RCC 7860 (cell line): ENCODE results near the gene KCNMA1.

Source experiments
- DNase-seq: peaks from one replicate; pipeline ENCODE4 v3.0.0-alpha.2; 2015; ENCODE audit warnings: low spot score
- FAIRE-seq: peaks from 2 replicates; lab custom pipeline; 2012; peaks lifted over from hg19 to GRCh38; lab: Jason Lieb, UNC

KCNMA1 gene

GRCh38 chr10:77293773-77294172 is 343.8 kb downstream of the KCNMA1 start:
- FAIRE-seq = no peak
- no peak for DNase-seq

- FAIRE-seq (no peak), DNase-seq (no peak)
Measured at GRCh38 chr10:77293347-77293746, 344.3 kb downstream of the KCNMA1 start.

- DNase-seq (peak; percentile 71), FAIRE-seq (no peak)
Measured at GRCh38 chr10:77291596-77292505, 345.8 kb downstream of the KCNMA1 start.

- DNase-seq = peak; percentile 99
- peak; percentile 99 for FAIRE-seq
Measured at GRCh38 chr10:77290528-77291155, 347.0 kb downstream of the KCNMA1 start.

- no peak for DNase-seq
- no peak for FAIRE-seq
Measured at GRCh38 chr10:77289790-77290189, 347.8 kb downstream of the KCNMA1 start.

- FAIRE-seq = no peak
Measured at GRCh38 chr10:77289027-77289501, 348.5 kb downstream of the KCNMA1 start.

GRCh38 chr10:77287647-77288120 is 349.9 kb downstream of the KCNMA1 start:
- DNase-seq = peak; percentile 10
- no peak for FAIRE-seq

More at GRCh38 chr10:77289027-77289501, 348.5 kb downstream of the KCNMA1 start:
- peak; percentile 40 for DNase-seq

- peak; percentile 36 for FAIRE-seq
Measured at GRCh38 chr10:77286531-77287508, 350.8 kb downstream of the KCNMA1 start.

GRCh38 chr10:77285529-77286182 is 352.0 kb downstream of the KCNMA1 start:
- FAIRE-seq (no peak), DNase-seq (no peak)

More at GRCh38 chr10:77286531-77287508, 350.8 kb downstream of the KCNMA1 start:
- DNase-seq = no peak

GRCh38 chr10:77284797-77285196 is 352.8 kb downstream of the KCNMA1 start:
- FAIRE-seq = no peak
- no peak for DNase-seq

GRCh38 chr10:77283326-77283725 is 354.3 kb downstream of the KCNMA1 start:
- FAIRE-seq (no peak), DNase-seq (no peak)

- FAIRE-seq (no peak), DNase-seq (no peak)
Measured at GRCh38 chr10:77282163-77282562, 355.4 kb downstream of the KCNMA1 start.

GRCh38 chr10:77281719-77282118 is 355.9 kb downstream of the KCNMA1 start:
- no peak for DNase-seq
- FAIRE-seq = no peak

GRCh38 chr10:77279207-77279606 is 358.4 kb downstream of the KCNMA1 start:
- FAIRE-seq = no peak
- DNase-seq = no peak

GRCh38 chr10:77274046-77274795 is 363.4 kb downstream of the KCNMA1 start:
- no peak for FAIRE-seq
- DNase-seq = peak; percentile 15

GRCh38 chr10:77269163-77269562 is 368.4 kb downstream of the KCNMA1 start:
- DNase-seq = no peak
- no peak for FAIRE-seq

GRCh38 chr10:77268721-77269120 is 368.9 kb downstream of the KCNMA1 start:
- no peak for FAIRE-seq

GRCh38 chr10:77267703-77268675 is 369.6 kb downstream of the KCNMA1 start:
- FAIRE-seq (no peak), DNase-seq (no peak)

More at GRCh38 chr10:77268721-77269120, 368.9 kb downstream of the KCNMA1 start:
- DNase-seq = no peak
